Retina (tissue), 1 donor: ENCODE data around the gene GOLGA6L6.
"Not testable (repeated sequence)": the region's sequence is repeated elsewhere in the genome, so short reads cannot be mapped to it uniquely, and the experiment has no call there.

Source experiments
- DNase-seq: peaks from one replicate; pipeline ENCODE4 v3.0.0-alpha.2; 2016

Gene GOLGA6L6

DNA sequence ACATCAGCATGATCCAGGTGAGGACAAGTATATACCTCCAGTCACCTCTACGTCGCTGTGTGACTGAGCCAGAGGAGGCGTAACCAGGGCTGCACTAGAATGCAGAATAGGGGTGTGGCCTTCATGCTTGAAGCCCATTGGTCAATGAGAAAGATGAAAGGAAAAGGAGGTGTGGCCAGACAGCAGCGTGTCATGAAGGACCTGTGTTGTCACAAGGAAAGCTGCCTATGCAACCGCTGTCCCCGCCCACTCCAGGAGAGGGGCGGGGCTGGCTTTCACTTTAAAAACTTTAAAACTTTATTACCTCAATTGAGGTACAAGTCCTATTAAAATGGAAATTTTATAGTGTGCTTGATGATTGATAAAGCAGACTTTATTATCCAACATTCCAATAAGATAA is at the start of gene GOLGA6L6:
Gene GOLGA6L6, minus strand, starts transcription at position 101 of the 400 bp plus-strand sequence. Its CDS starts 91 bp downstream, at position 10.
- DNase-seq: not testable (repeated sequence)

DNA sequence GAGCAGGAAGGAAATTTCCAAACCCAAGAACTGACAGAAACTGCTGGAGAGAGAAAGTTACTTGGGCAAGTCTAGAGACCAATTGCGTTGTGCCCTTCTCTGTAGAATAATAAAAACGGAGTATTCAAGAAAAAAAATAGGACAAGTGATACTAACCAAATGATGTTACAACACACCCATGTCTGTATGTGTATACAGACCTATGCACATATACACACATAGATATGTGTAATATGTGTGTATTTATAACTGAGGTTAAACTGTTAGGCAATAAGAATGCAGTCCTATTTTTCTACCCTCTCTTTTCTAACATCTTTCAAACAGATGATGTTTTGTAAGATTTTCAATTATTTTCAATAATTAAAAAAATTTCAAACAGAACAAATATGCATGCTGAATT is 48.5 kb upstream of the GOLGA6L6 start:
- DNase-seq: not testable (repeated sequence)

DNA sequence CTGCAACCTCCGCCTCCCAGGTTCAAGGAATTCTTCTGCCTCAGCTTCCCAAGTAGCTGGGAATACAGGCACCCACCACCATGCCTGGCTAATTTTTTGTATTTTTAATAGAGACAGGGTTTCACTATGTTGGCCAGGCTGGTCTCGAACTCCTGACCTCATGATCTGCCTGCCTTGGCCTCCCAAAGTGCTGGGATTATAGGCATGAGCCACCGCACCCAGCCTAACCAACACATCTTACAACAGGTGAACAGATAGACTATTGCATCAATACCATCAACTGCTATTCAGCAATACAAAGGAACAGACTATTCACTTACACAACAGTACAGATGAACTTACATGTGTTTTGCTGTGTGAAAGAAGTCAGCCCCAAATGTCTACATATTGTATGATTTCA is 45.2 kb upstream of the GOLGA6L6 start:
- DNase-seq: not testable (repeated sequence)

DNA sequence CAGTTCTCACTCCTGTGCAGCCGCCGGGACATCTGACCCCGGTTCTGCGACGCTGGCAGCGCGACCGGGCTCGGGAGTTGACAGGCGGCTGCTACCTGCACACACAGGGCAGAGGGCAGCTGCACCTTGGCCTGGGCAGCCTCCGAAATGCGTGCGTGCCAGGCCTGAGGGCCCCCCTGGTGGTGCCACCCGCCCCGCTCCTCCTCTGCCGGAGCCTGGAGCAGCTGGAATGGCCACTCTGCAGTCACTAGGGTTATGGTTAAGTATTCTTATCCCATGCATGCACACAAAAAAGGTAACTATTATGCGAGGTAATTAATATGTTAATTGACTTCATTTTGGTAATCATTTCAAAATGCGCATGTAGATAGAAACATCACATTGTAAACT is 41.1 kb upstream of the GOLGA6L6 start:
- not testable (repeated sequence) for DNase-seq

DNA sequence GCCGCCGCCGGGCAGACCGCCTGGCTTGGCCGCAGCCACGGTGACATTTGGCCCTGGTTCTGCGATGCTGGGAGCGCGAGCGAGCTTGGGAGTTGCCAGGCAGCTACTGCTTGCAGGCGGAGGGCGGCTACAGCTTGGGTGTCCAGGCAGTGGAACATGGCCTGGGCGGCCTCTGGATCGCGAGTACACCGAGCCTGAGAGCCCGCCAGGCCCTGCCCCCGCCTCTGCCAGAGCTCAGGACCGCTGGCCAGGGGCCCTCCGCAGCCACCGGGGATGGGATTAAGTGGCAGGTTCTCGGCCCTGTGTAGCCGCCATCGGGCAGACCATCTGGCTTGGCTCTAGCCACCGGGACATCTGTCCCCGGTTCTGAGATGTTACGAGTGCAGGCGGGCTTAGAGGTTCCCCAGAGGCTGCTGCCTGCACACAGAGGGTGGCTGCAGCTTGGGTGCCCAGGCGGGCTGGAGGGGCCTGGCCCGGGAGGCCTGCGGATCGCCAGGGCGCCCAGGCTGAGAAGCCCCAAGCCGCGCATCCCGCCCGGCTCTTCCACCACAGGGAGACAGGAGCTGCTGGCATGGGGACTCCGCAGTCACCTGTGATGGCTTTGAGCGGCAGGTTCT is 40.6 kb upstream of the GOLGA6L6 start:
- not testable (repeated sequence) for DNase-seq

DNA sequence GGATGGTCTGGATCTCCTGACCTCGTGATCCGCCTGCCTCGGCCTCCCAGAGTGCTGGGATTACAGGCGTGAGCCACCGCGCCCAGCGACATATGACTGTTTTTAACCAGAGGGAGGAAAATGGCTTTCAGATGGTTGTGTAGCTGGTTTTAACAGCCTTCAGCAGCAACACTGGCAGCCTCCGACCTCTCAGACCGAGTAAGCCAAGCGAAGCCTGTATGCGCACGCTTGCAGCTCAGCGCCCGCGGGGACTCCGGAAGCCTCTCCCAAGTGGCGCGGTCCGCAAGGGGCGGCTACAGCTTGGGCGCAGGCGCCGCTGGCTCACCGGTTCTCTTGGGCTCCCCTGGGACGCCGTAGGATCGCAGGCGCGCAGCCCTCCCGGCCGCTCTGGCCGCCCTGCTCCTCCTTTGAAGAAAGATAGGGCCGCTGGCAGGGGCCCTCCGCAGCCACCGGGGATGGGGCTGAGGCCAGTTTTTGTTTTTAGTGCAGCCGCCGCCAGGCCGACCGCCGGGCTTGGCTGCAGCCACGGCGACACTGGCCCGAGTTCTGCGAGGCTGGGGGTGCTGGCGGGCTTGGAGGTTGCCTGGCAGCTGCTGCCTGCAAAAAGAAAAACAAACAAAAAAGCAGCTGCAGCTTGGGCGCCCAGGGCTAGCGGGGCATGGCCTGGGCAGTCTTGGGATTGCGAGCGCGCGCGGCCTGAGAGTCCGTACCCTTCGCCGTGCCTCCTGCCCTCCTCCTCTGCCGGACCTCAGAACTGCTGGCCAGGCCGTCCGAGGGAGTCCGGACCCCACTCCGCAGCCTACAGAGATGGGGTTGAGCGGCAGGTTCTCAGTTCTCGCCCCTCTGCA is 39.9 kb upstream of the GOLGA6L6 start:
- not testable (repeated sequence) for DNase-seq

DNA sequence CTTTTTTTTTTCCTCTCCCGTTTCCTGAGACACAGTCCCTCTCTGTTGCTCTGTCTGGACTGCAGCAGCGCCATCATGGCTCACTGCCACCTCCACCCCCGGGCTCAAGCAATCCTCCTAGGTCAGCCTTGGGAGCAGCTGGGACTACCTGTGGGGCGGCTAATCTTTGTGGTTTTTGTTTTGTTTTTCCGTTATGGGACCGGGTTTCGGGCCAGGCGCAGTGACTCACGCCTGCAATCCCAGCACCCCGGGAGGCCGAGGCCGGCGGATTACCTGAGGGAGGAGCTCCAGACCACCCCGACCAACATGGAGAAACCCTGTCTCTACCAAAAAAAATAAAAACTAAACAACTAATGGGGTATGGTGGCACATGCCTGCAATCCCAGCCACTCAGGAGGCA is 38.1 kb upstream of the GOLGA6L6 start:
- DNase-seq: not testable (repeated sequence)

DNA sequence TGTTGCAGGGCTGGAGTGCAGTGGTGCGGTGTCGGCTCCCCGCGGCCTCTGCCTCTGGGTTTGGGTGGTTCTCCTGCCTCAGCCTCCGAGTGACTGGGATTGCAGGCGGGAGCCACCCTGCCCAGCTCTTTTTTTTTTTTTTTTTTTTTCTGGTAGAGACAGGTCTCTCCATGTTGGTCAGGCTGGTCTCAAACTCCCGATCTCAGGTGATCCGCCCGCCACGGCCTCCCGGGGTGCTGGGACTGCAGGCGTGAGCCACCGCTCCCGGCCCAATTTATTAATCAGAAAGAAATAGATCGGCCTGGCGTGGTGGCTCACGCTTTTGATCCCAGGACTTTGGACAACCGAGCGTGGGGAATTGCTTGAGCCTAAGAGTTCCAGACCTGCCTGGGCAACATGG is 9.7 kb upstream of the GOLGA6L6 start:
- not testable (repeated sequence) for DNase-seq

DNA sequence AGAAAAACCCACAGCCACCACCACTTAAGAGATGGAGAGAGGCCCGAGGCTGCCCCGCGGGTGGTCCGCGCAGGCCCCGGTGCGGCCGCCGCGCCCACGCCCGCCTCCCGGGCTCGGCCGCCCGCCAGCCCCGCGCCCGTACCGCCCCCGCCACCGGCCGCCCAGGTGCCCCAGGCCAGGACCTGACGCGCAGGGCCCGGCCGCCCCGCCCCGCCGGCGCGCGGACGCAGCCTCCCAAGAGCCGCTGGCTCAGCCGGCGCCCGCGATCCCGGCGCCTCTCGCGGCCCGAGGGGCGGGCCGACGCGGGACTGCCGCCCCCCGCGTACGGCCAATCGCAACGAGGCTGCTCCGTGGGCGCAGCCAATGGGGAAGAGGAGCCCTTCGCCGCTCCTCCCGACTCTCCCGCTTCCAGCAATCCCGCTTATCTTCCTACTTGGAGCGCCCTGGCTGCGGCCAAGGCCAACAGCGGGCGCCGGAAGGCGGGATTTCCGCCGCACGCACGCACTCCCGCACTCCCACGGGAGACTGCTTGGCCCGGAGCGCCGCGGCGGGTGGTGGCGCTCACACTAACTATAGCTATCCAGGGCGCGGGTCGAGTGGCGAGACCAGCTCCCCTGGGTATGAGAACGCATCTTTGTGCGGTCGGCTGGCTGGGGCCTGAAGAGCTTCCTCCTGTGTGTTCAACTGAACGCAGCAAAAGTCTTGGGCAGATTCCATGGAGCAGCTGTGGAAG is 35.5 kb downstream of the GOLGA6L6 start:
- not testable (repeated sequence) for DNase-seq

DNA sequence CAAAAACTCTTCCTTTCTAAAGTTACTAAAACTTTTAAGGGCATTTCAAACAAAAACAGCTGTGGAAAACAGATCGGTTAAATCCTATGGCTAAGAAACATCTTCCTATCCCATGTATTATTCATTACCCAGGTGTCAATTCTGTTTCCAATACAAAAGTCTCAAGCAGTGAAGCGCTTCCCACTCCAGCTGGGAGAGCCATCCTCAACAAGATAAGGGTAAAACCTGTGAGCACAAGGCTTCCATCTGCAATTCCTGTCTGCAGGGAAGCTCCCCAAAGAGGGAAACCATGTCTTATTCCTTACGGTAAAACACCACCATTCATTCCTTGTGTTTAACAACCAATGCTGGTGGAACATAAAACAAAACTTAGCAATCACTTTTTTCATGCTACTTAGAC is 38.8 kb downstream of the GOLGA6L6 start:
- not testable (repeated sequence) for DNase-seq

DNA sequence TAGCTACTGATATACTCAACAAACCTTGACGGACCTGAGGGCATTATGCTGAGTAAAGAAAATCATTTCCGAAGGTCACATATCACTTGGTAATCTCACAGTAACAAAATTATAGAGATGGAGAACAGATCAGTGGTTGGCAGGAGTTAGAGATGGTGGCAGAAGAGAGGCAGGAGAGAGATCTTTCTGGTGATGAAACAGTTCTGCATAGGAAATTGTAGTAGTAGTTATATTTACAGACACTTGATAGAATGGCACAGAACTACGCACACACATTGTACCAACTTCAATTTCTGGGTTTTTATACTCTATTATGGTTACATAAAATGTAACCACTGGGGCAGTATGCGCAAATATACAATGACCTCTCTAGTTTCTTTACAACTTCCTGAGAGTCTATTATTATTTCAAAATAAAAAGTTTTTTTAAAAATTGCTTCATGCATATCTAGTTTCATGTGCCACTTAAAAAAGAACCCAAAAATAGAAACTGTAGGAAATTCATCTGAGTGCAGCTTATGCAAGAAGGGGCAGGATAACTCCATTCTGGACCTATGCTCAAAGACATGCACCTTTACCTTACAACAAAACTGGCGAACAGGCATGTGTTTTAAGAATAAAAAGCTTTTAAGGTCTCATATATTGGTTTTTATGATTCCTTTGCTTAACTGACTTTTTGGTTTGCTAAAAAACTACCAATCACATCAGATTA is 39.9 kb downstream of the GOLGA6L6 start:
- DNase-seq: not testable (repeated sequence)

GRCh38 chr15:20497781-20498180 is 43.8 kb downstream of the GOLGA6L6 start:
- not testable (repeated sequence) for DNase-seq

DNA sequence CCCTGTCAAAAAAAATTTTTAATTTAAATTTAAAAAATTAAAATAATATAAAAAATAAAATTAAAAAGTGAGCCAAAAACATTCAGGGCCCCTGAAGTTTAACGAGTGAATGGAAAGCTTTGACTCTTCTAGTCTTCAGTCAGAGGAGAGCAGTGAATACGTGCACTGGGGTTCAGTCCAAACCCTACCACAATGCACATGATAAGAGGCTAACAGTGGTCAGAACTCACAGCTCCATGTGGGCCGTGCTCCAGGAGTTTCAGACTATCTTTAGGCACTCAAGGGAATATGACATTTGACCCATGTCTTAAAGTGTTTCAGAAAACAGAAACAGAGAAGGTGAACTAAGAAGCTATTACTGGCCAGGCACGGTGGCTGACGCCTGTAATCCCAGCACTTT is 48.6 kb downstream of the GOLGA6L6 start:
- not testable (repeated sequence) for DNase-seq

GRCh38 chr15:20492598-20492997 is 49.0 kb downstream of the GOLGA6L6 start:
- DNase-seq: not testable (repeated sequence)

GRCh38 chr15:20489320-20489719 is 52.3 kb downstream of the GOLGA6L6 start:
- DNase-seq: not testable (repeated sequence)
